GM18870 (cell line): ENCODE data around the gene CBARP.

Source experiments
- ATAC-seq: cut with Tn5 transposase; IDR thresholded peaks from one replicate; pipeline ENCODE4 v1.9.1; 2021; ENCODE audit warnings: moderate library complexity; ENCODE audit not compliant: unreplicated experiment

CBARP gene

GRCh38 chr19:1229056-1229923 lies 8.5 kb downstream of the CBARP start:
- no peak for ATAC-seq

GRCh38 chr19:1228161-1228957 lies 9.4 kb downstream of the CBARP start:
- ATAC-seq: no peak

- no peak for ATAC-seq
These were observed 10.3 kb downstream of the CBARP start for GRCh38 chr19:1227304-1228054.

GRCh38 chr19:1226522-1227303 lies 11.1 kb downstream of the CBARP start:
- ATAC-seq: no peak

- ATAC-seq: no peak
These were observed 11.6 kb downstream of the CBARP start for GRCh38 chr19:1226227-1226518.

- no peak for ATAC-seq
These were observed 12.2 kb downstream of the CBARP start for GRCh38 chr19:1225440-1226226.

- no peak for ATAC-seq
These were observed 13.0 kb downstream of the CBARP start for GRCh38 chr19:1224847-1225246.

- no peak for ATAC-seq
These were observed 13.6 kb downstream of the CBARP start for GRCh38 chr19:1224047-1224825.

- no peak for ATAC-seq
These were observed 14.6 kb downstream of the CBARP start for GRCh38 chr19:1223018-1223855.

GRCh38 chr19:1222394-1222793 lies 15.4 kb downstream of the CBARP start:
- ATAC-seq: no peak

- no peak for ATAC-seq
These were observed 15.9 kb downstream of the CBARP start for GRCh38 chr19:1221904-1222255.

GRCh38 chr19:1220976-1221903 lies 16.6 kb downstream of the CBARP start:
- ATAC-seq: no peak

- ATAC-seq: no peak
These were observed 17.3 kb downstream of the CBARP start for GRCh38 chr19:1220477-1220930.

- ATAC-seq: no peak
These were observed 17.9 kb downstream of the CBARP start for GRCh38 chr19:1219786-1220476.

GRCh38 chr19:1218751-1219567 lies 18.8 kb downstream of the CBARP start:
- ATAC-seq: no peak

- ATAC-seq: no peak
These were observed 20.4 kb downstream of the CBARP start for GRCh38 chr19:1217366-1217765.
